Prostate gland (tissue), 2 donors: ENCODE results near the gene KLHL41.

ENCODE experiments used
- CTCF ChIP-seq, 4 experiments: fragments of 200-600 bp in 2 of 4; fragments of 450-650 bp in 2 of 4; sonication (generic) in 2 of 4; IDR thresholded peaks; 1 replicate in 3 of 4; 2 replicates in 1 of 4; pipeline ENCODE4 v1.5.1; 2016 to 2019; ENCODE audit warnings: antibody characterized with exemption in 4 of 4, mild to moderate bottlenecking in 2 of 4, moderate library complexity in 2 of 4
- POLR2A ChIP-seq: fragments of 450-650 bp; IDR thresholded peaks from one replicate; pipeline ENCODE4 v1.6.1; 2016; ENCODE audit warnings: antibody characterized with exemption, mild to moderate bottlenecking

DNA sequence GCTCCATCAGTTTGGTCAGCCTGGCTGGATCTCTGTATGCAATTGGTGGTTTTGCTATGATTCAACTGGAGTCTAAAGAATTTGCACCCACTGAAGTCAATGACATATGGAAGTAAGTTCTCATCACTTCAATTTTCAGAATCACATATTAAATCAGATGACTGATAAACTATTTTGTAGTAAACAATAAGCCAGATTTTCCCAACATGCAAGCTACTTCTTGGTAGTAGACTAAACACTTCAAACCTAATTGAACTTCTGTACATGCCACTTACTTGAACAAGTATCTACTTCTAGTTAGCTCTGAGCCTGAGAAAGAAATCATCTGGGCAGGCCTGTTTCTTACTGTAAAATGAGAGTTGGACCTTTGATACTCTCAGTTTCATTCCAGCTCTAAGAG is 11.4 kb downstream of the KLHL41 start:
- no peak for TF ChIP-seq POLR2A
- no peak for TF ChIP-seq CTCF (IDR thresholded peaks at IDR 0.05)
